Colon (tissue), 2 donors: Measurements from ENCODE around the gene TBC1D8B.

ENCODE experiments used
- FAIRE-seq: peaks from 2 replicates; lab custom pipeline; 2012; peaks lifted over from hg19 to GRCh38; lab: Jason Lieb, UNC
- donor health status: control.
- donor health status: control.

Gene TBC1D8B

DNA sequence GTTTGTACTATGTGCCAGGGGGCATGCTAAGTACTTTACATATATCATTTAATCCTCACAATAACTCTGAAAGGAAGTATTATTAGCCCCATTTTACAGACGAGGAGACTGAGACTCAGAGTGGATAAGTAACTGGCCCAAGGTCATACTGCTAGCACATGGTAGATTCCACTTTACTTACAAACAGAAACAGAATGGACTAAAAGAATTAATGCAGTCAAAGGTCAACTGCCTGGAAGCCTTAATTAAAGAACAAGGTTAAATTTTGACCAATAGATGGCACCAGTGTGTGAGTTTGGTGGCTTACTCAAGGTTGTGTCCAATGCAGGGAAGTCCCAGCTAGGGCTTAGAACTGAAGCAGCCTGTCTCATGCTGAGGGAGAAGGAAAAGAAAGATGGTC, 96.0 kb downstream of the TBC1D8B start:
- FAIRE-seq: no peak

GRCh38 chrX:106899276-106899675, 96.8 kb downstream of the TBC1D8B start:
- FAIRE-seq: no peak

DNA sequence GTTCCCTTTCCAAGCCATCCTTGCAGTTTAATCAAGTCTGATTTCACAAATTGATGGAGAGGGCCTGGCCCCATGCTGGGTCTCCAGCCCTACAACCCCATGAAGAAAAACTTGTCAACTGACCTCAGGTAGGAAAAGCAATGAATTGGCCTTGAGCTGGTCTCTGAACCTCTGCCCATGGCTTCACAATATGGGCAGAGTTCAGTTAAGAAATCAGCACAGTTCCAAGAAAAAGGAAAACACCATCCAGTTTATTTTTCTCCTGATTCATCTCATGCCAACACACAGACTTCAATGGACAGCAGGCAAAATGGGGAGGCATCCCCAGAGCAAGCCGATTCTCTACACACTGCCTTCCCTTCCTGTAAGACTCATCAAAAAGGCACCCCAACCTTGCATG, 97.4 kb downstream of the TBC1D8B start:
- FAIRE-seq: no peak

DNA sequence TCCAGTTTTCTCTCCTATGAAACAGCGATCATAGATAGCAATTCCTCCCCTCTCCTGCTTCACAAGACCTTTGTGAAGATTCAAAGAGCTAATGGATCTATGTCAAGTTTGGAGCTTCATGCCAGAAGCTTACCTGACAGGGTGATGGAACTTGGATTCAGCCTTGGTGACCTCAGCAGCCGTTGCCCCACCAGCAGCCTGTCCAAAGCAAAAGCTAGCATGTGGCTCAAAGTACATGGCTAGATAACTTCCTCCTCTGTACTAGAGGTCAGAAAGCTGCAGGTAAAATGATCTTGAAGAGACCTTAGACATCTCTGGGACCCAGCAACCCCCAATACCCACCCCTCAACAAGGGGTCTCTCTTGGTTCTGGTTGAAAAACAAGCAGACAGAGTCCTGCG, 98.9 kb downstream of the TBC1D8B start:
- no peak for FAIRE-seq

DNA sequence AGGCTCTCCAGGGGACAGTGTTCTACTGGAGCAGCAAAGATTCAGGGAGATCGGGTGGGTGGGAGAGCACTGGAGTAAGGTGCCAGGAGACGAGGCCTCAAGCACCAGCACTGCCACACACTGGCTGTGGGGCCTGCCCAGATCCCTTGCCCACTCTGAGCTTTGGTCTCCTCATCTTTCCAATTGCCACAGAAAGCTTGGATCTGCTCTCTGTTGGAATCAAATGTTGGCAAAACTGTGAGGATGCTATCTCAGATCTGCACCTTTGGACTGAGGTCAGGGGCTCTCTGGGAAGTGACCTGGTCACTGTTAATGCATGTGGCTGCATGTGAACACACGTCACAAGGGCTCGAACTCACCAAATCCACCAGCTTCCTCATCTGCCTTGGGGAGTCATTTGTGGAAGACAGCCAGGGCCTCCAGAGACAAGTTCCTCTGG, 99.3 kb downstream of the TBC1D8B start:
- FAIRE-seq: no peak

- FAIRE-seq: no peak
Observed at GRCh38 chrX:106902684-106903083, 100.2 kb downstream of the TBC1D8B start.

DNA sequence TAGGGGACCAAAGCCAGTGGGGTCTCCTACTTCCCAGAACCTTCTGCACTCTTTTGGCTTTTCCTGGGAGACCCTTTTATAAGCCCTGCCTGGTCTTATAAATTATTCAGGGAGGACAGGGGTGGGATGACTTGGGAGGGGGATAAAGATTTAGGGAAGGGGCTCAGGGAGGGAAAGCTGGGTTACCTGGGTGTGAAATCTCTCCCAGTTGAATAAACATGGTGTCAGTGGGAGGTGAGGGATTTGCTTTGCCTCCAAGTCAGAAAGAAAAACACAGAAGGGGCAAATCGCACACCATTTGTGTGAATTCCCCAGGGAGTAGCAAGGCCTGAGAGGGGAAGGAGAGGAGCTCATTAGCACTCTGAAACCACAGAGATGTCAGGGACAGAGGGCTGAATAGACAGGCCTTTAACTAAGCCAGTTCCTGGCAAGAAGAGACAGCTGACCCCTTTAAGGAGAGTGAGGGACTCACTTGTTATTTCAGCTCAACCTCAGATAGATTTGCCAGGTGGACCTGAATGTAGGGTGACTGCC, 100.9 kb downstream of the TBC1D8B start, which contains the start of gene RIPPLY1:
TSS of gene RIPPLY1 (minus strand) at position 51 of the 534 bp plus-strand sequence. CDS start 54 bp downstream, outside the sequence.
- FAIRE-seq: no peak

DNA sequence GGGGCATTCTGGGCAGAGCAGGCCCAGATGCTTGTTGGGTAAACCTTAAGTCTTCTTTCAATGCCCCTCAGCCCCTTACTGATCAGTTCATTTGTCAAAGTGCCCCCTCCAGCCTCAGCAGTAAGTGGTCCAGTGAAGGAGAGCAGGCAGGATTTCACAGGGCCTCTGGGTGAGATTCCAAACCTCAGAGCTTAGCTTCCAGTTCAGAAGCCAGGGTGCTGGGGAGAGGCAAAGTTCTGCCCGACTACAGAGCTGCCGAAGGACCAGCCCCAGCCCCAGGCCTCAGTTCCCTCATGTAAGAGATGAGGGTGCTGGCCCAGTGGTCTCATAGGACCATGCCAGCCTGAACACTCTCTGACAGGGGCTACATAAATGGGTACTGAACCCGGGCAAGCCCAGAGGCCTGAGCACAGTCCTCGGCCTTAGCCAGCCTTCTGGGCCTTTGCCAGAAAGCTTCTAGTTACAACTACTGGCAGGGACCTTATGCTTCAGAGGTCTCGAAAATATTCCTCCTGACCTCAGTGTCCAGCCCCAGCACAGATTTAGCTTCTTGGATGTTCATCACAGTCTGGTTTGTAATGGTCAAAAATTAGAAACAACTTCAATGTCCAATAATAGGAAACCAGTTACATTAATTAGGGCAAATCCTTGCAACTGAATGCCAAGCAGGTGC, 101.5 kb downstream of the TBC1D8B start:
- FAIRE-seq: no peak

GRCh38 chrX:106905064-106905708, 102.7 kb downstream of the TBC1D8B start:
- FAIRE-seq: no peak

- no peak for FAIRE-seq
Observed at GRCh38 chrX:106906361-106906760, 103.9 kb downstream of the TBC1D8B start.

GRCh38 chrX:106912864-106913263, 110.4 kb downstream of the TBC1D8B start:
- no peak for FAIRE-seq

DNA sequence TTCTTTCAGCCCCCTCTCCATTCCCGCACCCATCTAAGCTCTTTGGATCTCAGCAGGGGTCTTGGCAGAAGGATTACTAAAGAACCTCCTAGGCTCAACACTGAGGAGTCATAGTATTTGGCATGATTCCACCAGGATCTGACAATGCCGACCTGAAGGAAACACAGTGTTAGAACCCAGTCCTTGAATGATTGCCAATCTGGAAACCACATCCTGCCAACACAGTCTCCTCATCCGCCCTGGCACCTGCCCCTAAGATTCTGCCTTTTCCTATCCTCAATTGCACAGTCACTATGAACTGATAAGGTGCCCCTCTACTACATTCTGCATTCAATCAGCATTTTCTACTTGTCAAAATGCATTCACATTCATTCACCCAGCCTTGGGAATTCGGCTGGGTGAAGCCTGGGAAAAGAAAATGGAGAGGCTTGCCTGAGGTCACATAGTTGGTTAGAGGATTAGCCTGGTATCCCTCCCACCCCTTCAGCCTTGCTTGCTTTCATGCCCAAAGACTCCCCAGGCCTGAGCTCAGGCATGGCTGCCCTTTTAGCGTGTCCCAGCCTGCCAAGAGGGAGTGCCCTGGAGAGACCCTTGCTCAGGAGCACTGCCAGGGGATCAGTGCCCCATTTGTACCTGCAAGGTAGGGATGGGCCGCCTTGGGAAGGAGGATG, 115.5 kb downstream of the TBC1D8B start:
- no peak for FAIRE-seq

DNA sequence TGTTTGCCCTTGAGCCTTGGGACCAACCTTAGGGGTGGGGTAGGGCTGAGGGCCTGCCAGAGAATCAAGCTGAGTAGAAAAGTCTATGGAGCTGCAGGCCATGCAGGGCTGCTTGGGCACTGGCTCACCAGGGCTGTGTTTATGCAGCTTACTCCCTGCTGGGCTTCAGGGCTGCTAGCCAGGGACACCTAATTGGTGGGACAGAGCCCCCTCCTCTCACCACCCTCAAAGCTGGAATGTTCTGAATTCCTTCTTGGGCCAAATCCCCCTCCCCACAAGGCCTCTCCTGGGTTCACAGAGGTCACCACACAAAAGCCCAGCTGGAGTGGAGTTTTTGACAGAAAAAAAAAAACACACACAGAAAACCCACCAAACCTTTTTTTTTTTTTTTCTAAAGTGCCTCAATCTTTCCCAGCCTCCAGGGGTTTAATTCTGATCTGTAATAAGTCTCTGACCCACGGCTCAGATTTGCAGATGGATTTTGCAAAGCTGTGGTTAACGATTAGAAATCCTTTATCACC, 117.5 kb downstream of the TBC1D8B start, which contains the start of gene CLDN2:
TSS of gene CLDN2 (plus strand) at position 471 of the 521 bp plus-strand sequence. CDS start 7,827 bp downstream, outside the sequence.
- no peak for FAIRE-seq

GRCh38 chrX:106921637-106922036, 119.2 kb downstream of the TBC1D8B start:
- no peak for FAIRE-seq
